Pulmonary artery endothelial cell (primary cell): ENCODE data around the gene UBL7. TPM values are rescaled to one million over a fixed set of nuclear protein-coding genes. Genes with fewer than 3 reads are reported as not detected.

Experiments used
- DNase-seq: peaks from one replicate; pipeline ENCODE4 v3.0.0-alpha.2; 2011; ENCODE audit warnings: low read depth, low spot score
- total RNA-seq: library from RNA; depleted of rRNA; stranded (reverse); fragments of >200 nt; gene quantifications from 2 replicates; pipeline ENCODE4 v1.2.3, GENCODE V29; 2014

UBL7 gene
- total RNA-seq, 1 donor from 2014 or later: 27.2 TPM

- DNase-seq: no peak
Observed at GRCh38 chr15:74424901-74425528, 35.9 kb downstream of the UBL7 start.

GRCh38 chr15:74423431-74424257, 37.3 kb downstream of the UBL7 start:
- DNase-seq: no peak

GRCh38 chr15:74422652-74423430, 38.1 kb downstream of the UBL7 start:
- DNase-seq: no peak

GRCh38 chr15:74422265-74422651, 38.7 kb downstream of the UBL7 start:
- no peak for DNase-seq

- no peak for DNase-seq
Observed at GRCh38 chr15:74421302-74422245, 39.4 kb downstream of the UBL7 start.

GRCh38 chr15:74420193-74420905, 40.6 kb downstream of the UBL7 start:
- DNase-seq: no peak

- no peak for DNase-seq
Observed at GRCh38 chr15:74419432-74419831, 41.5 kb downstream of the UBL7 start.

DNA sequence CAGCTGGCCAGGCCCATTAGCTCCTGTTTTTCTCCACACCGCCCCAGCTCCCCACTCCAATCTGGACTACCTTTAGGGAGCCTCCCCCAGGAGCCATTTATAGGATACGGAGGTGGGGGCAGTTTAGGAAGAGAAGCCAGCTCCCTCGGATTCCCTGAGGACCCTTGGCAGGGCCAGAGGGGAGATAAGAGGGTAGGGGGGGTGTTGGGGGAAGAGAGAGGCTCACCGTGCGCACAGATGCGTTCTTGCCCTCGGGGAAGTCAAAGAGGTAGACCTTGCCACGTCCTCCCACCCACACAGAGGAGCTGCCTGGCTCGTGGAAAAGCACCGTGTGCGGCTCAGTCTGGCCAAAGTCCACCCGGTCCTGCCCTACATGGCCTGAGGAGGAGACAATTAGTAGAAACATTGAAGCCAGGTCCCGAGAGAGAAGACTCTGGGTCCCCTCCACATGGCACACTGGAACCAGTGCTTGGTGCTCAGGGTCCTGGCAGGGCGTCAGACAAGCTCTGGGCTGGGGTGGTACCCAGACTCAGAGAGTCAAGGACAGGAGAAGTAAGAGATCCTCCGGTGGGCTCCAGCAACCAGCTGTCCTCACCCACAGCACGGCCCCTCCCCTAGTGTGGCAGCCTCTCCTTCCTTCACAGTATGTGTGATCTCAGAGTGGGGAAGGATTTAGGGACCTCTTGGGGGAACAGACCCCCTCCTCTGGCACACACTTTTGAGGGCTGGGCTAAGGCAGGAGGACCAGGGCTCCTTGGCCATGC, 42.2 kb downstream of the UBL7 start:
- DNase-seq: no peak

DNA sequence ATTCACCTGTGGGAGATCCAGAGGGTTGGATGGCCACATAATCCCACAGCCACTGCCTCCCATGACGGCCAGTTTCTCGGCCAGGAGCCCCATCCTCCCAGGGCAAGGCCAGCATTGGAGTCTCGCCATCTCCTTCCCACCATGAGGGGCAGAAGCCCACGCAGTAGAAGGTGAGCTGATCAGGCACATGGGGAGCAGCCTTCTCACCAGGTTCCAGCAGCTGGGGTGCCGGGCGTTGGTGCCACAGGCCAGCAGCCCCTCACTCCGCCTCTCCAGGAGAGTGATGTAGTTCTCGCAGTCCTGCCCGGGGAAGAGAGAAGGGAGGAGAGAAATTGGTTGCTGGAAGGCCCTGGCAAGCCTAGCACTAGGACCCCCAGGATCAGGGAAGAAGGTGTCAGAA, 43.3 kb downstream of the UBL7 start:
- DNase-seq: no peak

GRCh38 chr15:74417225-74417624, 43.7 kb downstream of the UBL7 start:
- DNase-seq: no peak

GRCh38 chr15:74415966-74416916, 44.7 kb downstream of the UBL7 start:
- DNase-seq: no peak

GRCh38 chr15:74414603-74415338, 46.2 kb downstream of the UBL7 start:
- no peak for DNase-seq

GRCh38 chr15:74414081-74414580, 46.8 kb downstream of the UBL7 start:
- no peak for DNase-seq

DNA sequence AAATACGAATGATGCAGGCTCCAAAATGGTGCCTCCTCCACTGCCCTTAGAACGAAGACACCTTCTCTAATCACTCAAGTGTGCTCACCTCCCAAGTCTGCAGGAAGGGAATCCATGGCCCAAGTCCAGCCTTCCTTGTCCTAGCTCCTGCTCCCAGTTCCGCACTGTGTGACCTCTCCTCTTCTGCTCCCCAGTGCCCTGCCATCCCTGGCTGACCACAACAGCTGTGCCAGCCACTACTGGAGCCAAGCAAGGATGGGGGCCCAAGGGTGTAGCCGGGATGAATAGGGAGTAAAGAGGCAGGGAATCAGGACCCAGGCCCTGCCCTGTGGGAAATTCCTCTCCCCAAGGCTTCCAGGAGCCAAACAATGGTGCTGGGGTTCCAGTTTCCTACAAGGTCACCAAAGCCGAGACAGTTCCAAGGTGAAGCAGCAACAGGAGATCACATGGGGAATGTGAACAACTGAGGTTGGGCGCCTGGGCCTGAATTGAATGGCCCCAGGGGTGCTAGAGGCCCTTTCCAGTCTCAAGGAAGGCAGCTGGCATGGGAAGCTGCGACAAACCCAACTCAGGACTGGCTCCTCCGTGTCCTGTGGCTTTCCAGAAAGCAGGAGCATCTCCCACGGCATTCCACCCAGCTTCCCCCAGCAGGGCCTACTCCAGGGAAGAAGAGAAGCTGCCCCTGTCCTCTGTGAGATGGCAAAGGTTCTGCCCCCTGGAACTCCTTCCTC, 47.4 kb downstream of the UBL7 start:
- no peak for DNase-seq

DNA sequence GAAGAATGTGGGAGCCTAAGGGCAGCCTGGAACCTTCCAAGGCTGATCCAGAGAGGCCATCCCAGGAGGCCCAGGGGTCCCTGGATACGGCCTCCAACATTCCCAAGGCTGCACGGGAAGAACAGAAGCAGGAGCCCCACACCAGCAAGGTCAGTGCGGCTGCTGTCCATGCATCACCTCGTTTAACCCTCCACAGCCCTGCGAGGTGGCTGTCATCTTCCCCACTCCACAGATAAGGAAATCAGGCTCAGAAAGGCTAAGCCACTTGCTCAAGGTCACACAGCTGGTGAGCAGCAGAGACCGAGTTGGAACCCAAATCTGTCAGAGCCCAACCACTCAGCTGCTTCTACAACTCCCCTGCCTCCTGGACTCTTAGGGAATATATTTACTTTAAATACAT, 48.8 kb downstream of the UBL7 start:
- no peak for DNase-seq

DNA sequence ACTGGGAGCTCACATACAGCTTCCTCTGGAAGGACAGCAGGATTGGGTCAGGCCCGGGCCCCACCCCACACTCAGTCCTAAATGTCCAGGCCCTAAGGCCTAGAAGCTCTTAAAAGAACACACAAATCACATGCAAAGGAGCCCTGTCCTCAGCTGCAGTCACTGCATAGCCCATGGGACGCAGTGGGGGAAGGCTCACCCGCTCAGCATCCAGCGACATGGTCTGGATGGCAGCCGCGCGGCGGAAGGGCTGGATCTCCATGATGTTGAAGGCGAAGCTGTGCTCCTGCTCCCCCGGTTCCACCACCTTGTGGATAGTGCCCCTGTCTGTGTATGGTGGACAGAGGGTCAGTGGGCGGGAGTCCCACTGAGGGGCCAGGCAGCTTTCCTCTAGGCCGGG, 49.3 kb downstream of the UBL7 start:
- no peak for DNase-seq

- no peak for DNase-seq
Observed at GRCh38 chr15:74410502-74410901, 50.5 kb downstream of the UBL7 start.
